Stimulated activated CD8-positive, alpha-beta memory T cell treated with anti-CD3 and anti-CD28 coated beads, Interleukin-15, amount 100 ng/mL, for 24 hours (primary cell): Measurements from ENCODE around the gene THSD4.

Source experiments
- DNase-seq: peaks from one replicate; pipeline ENCODE4 v3.0.0-alpha.2; 2020; ENCODE audit warnings: low read depth

THSD4 gene

DNA sequence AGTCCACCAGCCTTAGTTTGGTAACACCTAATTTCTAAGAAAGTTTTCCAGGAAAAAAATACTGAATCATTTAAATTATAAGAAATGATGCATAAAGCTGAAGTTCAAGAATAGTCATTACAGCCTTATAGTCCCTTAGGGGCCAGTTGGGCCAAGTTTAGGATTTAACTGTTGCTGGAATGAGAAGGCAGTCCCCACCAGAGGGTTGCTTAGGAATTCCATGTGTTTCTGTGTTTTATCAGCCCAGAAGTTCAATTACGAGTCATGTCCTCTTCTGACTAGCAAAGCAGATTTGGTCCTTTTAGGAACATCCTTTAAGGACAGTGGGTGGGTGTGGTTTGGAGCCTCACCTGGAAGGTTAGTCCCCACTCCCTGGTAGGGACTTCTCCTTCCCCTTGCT lies 638.1 kb downstream of the THSD4 start:
- no peak for DNase-seq

DNA sequence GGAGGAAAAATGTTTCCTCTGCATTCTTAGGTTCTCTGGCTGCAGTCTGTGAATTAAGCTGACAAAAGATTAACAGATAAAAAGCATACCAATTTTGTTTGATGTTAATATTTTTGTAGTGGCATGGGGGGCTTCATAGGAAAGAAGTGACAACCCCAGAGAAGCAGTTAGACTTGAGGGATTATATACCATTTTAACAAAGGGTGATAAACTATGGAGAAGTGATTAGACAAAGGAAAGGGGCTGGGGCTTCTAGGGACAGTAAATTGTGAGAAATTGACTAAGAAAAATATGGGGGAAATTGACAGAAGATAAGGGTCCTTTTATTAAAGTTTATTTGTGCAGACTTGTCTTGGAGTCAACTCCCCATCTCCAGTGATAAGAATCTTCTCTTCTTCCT lies 639.4 kb downstream of the THSD4 start:
- DNase-seq: no peak

DNA sequence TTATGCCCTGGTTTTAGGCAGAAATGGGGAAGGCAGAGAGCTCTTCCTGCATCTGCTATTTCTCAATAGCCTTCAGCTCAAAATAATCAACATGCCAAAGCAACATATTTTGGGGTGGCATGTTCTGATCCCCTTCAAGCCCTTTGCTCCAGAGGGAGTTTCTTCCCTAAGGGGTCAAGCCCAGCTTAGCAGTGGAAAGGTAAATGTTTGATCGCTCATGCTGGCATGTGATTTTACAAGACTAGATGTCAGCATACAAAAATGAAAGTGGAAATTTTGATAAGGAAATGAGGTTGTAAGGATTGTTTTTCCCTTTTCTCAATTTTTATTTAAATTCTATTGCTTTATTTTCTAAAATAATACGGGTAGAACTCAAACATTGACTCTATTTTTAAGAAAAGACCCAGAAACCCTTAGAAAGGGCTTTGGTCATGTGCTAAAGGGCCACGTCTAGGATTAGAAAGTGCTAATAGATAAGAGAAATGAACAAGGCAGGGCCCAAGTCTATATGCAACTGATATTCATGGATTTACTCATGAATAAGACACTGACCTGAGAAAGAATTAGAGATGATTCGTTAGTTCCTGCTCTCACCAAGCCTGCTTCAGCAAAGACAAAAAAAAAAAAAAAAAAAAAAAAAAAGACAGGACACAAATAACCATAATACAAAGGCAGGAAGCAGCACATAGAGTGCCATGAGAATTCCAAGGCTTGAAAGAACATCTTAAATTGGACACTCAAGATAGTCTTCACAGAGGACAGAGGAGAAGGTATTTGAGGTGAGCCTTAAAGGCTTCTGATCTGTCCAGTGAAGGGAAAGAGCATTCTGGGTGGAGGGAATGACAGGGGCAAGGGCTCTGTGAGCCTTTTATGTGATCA lies 640.1 kb downstream of the THSD4 start:
- DNase-seq: no peak

DNA sequence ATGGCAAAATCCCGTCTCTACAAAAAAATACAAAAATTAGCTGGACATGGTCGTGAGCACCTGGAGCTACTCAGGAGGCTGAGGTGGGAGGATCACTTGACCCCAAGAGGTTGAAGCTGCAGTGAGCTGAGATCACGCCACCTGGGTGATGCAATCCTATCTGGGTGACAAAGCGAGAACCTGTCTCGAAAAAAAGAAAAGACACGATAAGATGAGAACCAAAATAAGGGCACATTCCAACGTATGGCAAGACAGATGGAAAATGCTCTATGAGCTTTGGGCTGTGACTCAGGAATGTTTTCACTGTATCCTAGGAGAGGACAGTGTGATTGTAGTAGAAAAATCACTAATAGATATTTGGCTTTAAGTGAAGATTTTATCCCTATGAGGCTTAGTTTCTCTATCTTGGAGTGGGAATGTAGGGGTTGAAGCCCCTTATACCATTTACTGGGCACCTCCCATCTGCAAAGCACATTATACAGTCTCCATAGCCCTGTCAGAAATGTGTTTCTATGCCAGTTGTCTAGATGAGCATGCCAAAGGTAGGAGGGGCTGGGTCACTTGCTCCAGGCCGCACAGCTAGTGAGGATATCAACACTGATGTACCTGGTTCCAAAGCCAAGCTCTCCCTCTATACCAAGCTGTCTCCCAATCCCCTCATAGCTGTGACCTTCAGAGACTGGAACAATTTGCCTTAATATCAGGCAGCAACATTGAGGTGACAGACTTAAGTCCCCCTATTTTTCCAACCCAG lies 641.5 kb downstream of the THSD4 start:
- DNase-seq: no peak

DNA sequence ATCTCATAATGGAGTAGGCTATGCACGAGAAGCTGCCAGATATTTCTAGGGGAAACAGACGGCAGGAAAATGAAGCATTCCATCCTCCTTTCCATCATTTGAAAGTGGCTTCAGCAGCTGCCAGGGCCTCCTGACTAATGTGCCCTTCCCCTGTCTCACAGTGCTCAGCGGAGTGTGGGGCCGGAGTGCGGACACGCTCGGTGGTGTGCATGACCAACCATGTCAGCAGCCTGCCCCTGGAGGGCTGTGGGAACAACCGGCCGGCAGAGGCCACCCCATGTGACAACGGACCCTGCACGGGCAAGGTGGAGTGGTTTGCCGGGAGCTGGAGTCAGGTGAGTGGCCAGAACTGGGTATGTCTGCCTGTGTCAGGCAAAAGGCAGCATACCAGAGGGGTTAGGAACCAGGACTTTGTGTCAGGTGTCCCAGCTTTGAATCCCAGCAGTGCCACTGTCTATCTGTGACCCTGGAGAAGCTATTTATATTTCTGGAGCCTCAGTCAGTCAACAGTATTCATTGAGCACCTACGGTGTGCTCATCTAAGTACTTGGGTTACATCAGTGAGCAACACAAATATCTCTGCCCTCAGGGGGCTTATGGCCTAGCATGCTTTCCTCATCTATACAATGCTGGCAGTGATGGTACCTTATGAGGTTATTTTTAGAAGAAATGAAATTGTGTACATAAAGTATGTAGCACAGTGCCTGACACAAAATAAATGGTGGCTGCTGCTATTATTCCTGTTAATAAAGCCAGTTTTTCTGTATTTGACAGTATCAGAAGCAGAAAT lies 642.7 kb downstream of the THSD4 start:
- no peak for DNase-seq

DNA sequence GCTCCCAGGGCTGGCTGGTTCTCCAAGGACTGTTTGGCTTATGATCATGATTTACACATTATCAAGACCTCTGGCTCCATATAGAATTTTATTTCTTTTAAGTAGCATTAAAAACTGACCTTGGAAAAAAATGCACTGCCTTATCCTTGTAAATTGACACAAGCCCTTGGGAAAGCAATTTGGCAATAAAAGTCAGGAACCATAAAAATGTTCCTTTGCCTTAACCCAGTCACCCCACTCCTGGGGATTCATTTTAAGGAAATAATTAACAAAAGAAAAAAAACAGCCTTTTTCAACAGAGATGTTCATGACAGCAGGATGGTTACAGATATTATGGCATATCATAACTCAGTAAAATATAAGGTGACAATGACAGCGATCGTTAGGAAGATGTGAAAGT lies 643.4 kb downstream of the THSD4 start:
- DNase-seq: no peak

DNA sequence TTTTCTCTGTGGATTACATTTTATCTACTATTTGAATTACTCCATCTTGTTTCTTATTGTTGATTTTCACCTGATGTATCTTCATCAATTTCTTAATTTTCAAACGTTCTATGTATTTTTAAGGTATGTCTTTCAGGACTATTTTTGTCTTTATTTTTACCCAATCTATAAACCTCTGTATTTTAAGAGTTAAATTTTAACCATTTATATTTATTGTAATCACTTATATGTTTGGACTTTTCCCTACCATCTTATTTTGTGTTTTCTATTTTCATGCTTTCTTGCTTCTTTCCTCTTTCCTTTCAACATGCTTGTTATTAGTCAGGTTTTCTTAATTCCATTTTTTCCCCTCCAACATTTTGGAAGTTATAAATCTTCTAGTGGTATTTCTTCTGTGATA lies 645.6 kb downstream of the THSD4 start:
- DNase-seq: no peak

DNA sequence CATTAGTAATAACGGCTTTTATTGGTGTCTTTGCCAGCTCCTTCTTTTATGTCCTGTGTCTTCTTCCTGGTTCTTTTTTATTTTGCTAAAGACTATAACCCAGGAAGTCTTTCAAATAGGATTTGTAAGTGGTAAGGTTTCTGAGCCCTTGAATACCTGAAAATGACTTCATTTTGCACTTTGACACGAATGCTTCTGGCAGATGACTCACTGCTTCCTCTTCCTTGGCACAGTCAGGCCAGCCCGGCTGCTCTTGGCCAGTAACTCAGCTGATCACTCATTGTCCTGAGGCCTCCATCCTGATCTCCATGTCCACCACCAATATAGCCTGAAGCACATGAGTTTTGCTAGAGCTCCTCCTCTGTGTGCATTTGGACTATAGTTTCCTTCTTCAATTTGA lies 646.4 kb downstream of the THSD4 start:
- DNase-seq: no peak

DNA sequence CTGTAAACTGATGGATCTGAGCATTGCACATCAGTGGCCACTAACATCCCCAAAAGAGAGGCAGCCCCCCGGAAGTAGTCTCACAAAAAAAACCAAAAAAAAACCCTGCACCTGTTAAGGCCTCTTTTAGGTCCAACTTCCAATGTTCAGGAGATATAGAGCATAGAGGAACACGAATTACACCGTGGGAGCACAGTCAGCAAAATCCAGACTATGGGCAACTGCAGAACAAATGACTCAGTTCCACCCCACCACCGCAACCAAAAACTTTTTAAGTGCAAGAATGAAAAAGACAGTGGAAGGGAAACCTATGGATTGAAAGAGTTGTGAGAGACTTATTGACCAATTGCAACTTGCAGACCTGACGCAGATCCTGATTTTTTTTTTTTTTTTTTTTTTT lies 652.9 kb downstream of the THSD4 start:
- DNase-seq: no peak

DNA sequence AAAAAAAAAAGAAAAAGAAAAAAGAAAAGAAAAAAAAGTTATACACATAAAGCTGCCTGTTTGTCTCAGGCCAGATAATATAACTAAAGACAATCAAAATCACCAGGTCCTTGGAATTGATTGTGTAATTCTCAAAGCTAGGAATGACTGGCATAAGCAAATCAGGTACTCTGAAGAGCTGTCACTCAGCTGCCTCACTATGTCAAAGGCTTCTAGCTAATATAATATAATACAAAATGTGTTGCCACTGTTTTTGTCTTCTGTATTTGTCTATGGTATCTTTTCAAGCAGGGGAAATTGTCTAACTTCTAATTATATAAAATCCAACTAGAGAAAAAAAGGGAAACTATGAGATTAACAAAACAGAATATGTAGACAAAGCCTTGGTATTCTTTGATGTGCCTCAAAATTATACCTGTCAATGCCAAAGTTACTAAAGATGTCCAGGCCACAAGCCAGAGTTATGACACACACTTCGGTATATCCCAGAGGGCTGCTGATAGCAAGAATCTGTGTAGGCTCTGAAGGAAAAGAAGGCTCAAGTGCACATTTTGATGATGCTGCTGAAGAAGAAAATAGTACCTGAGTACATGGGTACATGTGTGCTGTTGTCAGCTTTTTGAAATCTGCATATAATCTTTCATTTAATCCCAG lies 658.1 kb downstream of the THSD4 start:
- DNase-seq: no peak

DNA sequence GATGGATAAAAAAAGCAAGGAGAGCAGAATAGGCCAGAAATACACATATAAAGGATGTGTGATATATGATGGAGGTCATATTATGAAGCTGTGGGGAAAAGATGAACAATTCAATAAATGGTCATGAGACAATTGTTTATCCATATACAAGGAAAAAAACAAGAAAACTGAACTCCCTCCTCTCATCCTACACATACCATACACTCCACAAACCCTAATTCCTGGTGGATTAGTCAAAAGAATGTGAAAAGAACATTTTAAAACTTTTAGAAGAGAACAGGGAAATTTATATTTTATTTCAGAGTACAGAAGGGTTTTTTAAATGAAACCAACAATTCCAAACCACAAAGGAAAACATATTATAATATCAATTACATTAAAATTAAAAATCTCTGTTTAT lies 660.6 kb downstream of the THSD4 start:
- no peak for DNase-seq

DNA sequence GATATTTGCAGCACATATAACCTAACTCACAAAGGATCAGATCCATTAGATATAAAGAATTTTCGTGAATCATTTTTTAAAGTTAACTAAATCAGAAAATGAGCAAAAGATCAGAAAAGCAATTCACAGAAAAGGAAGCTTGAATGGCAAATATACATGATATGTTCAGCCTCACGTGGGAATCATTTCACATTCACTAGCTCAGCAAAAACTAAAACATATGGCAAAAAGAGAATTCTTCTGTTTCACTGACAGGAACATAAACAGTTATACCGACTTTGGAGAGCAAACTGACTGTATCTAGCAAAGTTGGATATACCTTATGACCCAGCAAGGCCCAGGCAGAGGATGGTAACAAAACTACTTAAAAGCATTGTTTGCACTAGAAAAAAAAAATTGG lies 661.0 kb downstream of the THSD4 start:
- no peak for DNase-seq

DNA sequence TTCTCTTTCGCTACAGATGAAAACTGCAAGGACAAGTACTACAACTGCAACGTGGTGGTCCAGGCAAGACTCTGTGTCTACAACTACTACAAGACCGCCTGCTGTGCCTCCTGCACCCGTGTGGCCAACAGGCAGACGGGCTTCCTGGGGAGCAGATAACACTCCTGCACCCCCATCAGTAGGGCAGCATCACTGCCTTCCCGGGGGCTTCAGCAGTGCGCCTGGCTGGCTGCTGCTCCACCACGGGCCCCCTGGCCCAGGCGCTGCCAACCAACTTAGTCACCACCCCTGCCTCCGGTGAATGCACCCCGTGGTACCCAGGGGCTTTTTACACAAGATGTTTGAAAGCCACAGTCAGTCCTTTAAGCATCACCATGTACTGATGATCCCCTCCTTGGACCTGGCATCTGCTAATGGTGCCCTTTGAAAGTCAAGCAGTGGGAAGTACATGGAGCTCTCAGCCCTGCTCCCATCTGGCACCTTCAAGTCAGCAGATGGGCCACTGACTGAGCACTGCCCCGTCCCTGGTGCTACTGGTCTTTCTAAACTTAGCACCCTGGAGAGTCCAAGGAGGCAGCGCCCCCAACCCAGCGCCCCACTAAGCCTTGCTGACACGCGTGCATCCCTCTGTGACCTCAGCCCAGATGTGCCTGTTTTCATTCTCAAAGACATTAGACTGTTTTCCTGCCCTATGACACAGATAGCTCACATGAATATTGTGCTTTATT lies 662.1 kb downstream of the THSD4 start:
- no peak for DNase-seq

DNA sequence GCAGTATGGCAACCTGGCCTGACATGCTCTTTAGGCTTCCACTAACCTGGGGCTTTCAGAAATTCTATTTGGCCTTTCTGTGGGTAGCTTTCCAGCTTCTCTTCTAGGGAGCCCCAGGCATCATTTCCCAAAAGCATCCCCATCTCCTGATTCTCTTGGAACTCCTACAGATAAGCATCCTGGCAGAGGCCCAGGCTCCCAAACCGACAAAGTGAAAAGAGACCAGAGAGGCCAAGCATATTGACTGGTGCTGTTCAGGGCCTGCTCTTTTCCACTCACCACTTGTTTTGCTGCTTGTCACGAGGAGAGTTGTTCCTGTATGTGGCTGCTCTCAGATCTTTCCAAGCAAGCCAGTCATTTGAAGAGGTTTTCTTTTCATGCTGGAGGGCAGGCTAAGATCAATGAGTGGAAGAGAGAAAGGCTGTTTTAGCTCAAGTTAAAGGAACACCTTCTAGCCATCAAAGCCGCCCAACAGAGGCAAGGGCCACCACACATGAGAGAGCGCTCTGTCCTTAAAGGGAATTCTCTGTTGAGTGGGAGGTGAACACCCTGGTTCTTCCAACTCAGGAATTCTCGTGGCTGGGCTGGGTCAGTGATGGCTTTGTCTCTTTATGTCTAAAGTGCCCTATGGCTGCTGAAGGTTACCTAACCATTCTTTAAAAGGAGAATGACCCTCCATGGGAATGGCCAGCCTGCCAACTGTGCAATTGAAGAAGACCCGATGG lies 664.0 kb downstream of the THSD4 start:
- no peak for DNase-seq

DNA sequence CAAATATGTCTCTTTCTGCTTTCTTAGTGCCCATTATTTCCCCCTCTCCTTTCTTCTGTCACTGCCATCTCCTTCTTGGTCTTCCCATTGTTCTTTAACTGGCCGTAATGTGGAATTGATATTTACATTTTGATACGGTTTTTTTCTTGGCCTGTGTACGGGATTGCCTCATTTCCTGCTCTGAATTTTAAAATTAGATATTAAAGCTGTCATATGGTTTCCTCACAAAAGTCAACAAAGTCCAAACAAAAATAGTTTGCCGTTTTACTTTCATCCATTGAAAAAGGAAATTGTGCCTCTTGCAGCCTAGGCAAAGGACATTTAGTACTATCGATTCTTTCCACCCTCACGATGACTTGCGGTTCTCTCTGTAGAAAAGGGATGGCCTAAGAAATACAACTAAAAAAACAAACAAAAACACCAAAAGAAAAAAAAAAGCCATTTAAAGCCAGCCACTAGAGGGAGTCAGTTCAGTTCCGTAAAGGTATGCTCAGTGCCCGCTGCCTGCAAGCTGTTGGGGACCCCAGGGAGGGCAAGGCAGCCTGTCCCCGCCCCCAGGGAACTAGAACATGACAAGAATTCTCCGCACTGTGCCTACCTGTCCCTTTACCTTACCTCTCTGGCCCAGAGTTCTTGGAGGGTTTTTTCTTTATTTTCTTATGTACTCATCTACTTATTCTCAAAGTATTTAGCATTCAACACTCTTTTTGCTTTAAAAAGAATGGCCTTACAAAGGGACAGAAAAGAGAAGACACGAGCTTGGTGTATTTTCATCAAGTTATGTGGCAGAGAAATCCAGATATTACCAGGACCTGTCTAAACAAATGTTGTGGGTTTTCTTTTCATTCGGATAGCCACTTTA lies 665.1 kb downstream of the THSD4 start:
- no peak for DNase-seq

DNA sequence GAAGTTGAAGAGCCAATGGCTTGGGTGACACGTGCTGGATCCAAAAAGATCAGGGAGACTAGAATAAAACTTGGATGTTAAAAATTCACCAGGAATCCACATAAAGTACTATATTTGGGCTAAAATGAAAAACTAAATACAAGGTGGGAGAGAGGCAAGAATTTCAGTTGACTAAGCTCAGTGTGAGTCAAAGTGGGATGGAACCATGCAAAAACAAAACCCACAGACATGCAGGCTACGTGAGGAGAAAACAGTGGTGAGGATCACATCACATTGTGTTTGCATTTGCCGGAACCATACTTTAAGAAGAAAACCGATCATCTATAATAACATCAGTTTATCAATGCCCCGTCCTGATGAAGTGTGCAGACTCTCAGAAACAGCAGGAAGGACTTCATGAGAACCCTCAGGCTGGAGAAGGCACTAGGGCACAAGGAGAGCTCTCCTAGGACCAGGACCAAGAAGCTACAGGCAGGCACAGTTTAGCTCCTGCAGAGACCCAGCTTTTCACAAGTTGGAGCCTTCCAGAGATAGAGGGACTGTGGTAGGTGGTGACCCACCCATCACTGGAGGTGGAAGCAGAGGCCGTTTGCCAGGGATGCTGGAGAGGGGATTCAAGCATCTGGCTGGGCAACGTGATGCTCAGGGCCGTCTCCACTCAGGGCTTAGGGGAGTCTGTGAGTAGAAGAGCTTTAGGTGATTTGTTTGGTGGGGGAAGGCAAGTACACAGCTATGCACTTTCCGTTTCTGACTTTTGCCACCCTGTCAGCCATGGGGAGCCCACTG lies 666.1 kb downstream of the THSD4 start:
- DNase-seq: no peak

DNA sequence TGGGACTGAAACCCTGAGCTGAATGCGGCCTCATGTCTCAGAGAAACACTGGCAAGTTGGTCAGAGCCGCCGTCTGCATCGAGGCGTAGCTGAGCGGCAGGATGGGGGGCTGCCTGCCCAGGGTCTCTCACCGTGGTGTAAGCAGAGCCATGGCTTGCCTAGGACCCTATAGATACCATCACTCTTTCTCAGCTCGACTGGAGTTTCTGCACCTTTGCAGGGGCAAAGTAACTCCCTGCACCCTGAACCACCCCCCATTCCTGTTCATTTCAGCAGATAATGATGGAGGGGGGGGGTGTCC lies 666.6 kb downstream of the THSD4 start:
- no peak for DNase-seq

DNA sequence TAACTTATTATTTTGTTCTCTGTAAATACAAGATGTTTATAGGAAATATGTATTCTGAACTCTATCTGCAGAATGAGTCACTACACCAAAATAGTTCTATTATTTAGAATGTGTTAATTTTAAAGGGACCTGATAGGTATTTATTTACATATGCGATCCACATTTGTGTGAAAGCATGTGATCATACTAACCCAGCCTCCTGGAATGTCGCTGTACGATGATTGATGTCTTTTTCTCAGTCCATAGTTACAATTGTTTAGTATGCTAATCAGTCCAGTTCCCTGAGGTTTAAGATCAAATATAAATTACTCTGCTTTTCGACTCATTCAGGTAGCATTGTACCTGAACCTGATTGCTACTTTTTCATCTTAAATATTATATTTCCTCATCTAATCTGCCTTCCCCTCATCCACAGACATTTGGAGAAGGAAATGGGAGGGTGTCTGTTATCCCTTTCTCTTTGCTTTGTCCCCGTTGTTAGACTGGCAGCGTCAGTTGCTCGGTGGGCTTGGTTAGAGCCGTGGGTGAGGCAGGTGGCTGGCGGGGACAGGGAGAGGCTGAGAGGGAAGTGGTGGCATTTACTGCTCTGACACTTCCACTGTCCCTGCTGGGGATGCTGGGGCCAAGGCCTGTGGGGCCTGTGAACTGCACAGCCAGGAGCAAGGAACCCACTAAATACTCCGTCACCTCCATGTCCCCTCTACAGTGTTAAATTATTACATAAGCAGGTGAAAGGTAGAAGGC lies 667.3 kb downstream of the THSD4 start:
- no peak for DNase-seq

DNA sequence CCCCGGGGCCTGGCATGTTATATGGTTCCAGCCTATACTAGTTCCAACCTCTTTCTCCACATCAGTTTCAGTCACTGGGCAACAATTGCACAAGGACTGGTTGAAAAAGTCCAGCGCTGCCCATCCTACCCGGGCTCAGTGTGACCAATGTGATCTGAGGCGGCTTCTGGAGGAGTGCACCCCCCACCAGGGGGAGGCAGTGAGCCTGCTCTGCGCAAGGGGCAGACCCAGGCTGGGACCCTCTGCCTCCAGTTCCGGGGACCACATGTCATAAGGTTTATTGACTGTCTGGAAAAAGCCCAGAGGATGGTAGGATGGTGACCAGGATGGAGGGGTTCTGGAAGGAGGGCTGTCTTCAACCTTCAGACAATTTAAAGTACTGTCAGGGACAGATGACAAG lies 669.4 kb downstream of the THSD4 start:
- no peak for DNase-seq
